ENCODE data around the gene NCS1. TPM values are rescaled to one million over a fixed set of nuclear protein-coding genes. Genes with fewer than 3 reads are reported as not detected.

The NCS1 gene
- total RNA-seq, 1 experiment from 2014 or later, result 27.8 TPM

GRCh38 chr9:130189840-130190239 is 17.6 kb downstream of the NCS1 start:
- no peak overlapping the region for H3K27ac Mint-ChIP-seq (ENCODE audit: low read depth, unreplicated experiment)
- intact Hi-C loops (cut with micrococcal nuclease), result no loop called here
- H3K27me3 Mint-ChIP-seq (ENCODE audit: insufficient read depth, unreplicated experiment), result no peaks in the 10 kb centered on the region
- H3K36me3 Mint-ChIP-seq (ENCODE audit: insufficient read depth, unreplicated experiment), result peaks cover 5% of the 10 kb centered on the region
- no peak overlapping the region for H3K4me3 Mint-ChIP-seq (ENCODE audit: unreplicated experiment)
- POLR2A ChIA-PET, result no interaction called here
- peaks cover 16% of the 10 kb centered on the region for H3K4me1 Mint-ChIP-seq (ENCODE audit: insufficient read depth, unreplicated experiment)
- CTCF ChIA-PET, result no interaction called here
- no peak for TF ChIP-seq CTCF (IDR thresholded peaks at IDR 0.05; ENCODE audit: unreplicated experiment)
- H3K9me3 Mint-ChIP-seq (ENCODE audit: unreplicated experiment), result no peaks in the 10 kb centered on the region
- no peak for DNase-seq (ENCODE audit: unreplicated experiment)
- BruUV-seq (replicated peaks), result no TSS peak

- intact Hi-C loops (cut with micrococcal nuclease), result no loop called here
- TF ChIP-seq CTCF (IDR thresholded peaks at IDR 0.05; ENCODE audit: unreplicated experiment), result no peak
- no TSS peak for BruUV-seq (replicated peaks)
- H3K9me3 Mint-ChIP-seq (ENCODE audit: unreplicated experiment), result no peaks in the 10 kb centered on the region
- DNase-seq (ENCODE audit: unreplicated experiment), result no peak
- no peak overlapping the region for H3K27ac Mint-ChIP-seq (ENCODE audit: low read depth, unreplicated experiment)
- ChIA-PET POLR2A (no interaction called here), CTCF (interaction anchor here (1.1 kb wide), 1 partner anchor 84 kb away, joined by 3 read pairs; no protein-coding TSS in a partner anchor)
- H3K4me1 Mint-ChIP-seq (ENCODE audit: insufficient read depth, unreplicated experiment), result peaks cover 16% of the 10 kb centered on the region
- peaks cover 5% of the 10 kb centered on the region for H3K36me3 Mint-ChIP-seq (ENCODE audit: insufficient read depth, unreplicated experiment)
- H3K27me3 Mint-ChIP-seq (ENCODE audit: insufficient read depth, unreplicated experiment), result no peaks in the 10 kb centered on the region
- H3K4me3 Mint-ChIP-seq (ENCODE audit: unreplicated experiment), result no peak overlapping the region
Observed at GRCh38 chr9:130191068-130191748, 19.0 kb downstream of the NCS1 start.

GRCh38 chr9:130191749-130192120 is 19.5 kb downstream of the NCS1 start:
- no peak overlapping the region for H3K4me3 Mint-ChIP-seq (ENCODE audit: unreplicated experiment)
- H3K36me3 Mint-ChIP-seq (ENCODE audit: insufficient read depth, unreplicated experiment), result peaks cover 5% of the 10 kb centered on the region
- H3K27me3 Mint-ChIP-seq (ENCODE audit: insufficient read depth, unreplicated experiment), result no peaks in the 10 kb centered on the region
- no peak for TF ChIP-seq CTCF (IDR thresholded peaks at IDR 0.05; ENCODE audit: unreplicated experiment)
- CTCF ChIA-PET, result interaction anchor here (1.1 kb wide), 1 partner anchor 84 kb away, joined by 3 read pairs; no protein-coding TSS in a partner anchor
- H3K4me1 Mint-ChIP-seq (ENCODE audit: insufficient read depth, unreplicated experiment), result peaks cover 16% of the 10 kb centered on the region
- no TSS peak for BruUV-seq (replicated peaks)
- intact Hi-C loops (cut with micrococcal nuclease), result no loop called here
- H3K27ac Mint-ChIP-seq (ENCODE audit: low read depth, unreplicated experiment), result no peak overlapping the region
- H3K9me3 Mint-ChIP-seq (ENCODE audit: unreplicated experiment), result no peaks in the 10 kb centered on the region
- no peak for DNase-seq (ENCODE audit: unreplicated experiment)
- POLR2A ChIA-PET, result no interaction called here

GRCh38 chr9:130192382-130192999 is 20.3 kb downstream of the NCS1 start:
- Mint-ChIP-seq H3K4me1 (ENCODE audit: insufficient read depth, unreplicated experiment) (peaks cover 12% of the 10 kb centered on the region), H3K36me3 (ENCODE audit: insufficient read depth, unreplicated experiment) (peaks cover 4% of the 10 kb centered on the region), H3K4me3 (ENCODE audit: unreplicated experiment) (no peak overlapping the region), H3K27me3 (ENCODE audit: insufficient read depth, unreplicated experiment) (no peaks in the 10 kb centered on the region), H3K27ac (ENCODE audit: low read depth, unreplicated experiment) (no peak overlapping the region), H3K9me3 (ENCODE audit: unreplicated experiment) (no peaks in the 10 kb centered on the region)
- POLR2A ChIA-PET, result interaction anchor here (0.8 kb wide), 1 partner anchor 19 kb away, joined by 3 read pairs; no protein-coding TSS in a partner anchor
- CTCF ChIA-PET, result interaction anchor here (0.6 to 1.4 kb wide), 5 partner anchors 27 to 240 kb away, joined by 3 to 4 read pairs (median 3); no protein-coding TSS in a partner anchor
- TF ChIP-seq CTCF (IDR thresholded peaks at IDR 0.05; ENCODE audit: unreplicated experiment), result no peak
- DNase-seq (ENCODE audit: unreplicated experiment), result no peak
- no TSS peak for BruUV-seq (replicated peaks)
- intact Hi-C loops (cut with micrococcal nuclease), result no loop called here
